Dermis blood vessel endothelial cell (primary cell): ENCODE results near the gene STK35. TPM values are rescaled to one million over a fixed set of nuclear protein-coding genes. Genes with fewer than 3 reads are reported as not detected.

Source experiments
- DNase-seq: peaks from one replicate; pipeline ENCODE4 v3.0.0; 2010
- total RNA-seq: library from RNA; depleted of rRNA; stranded (reverse); fragments of >200 nt; gene quantifications from 2 replicates; pipeline ENCODE4 v1.2.3, GENCODE V29; 2014

STK35 gene
- total RNA-seq, 1 donor from 2014 or later = 27.2 TPM

- no peak for DNase-seq
These were observed 6.9 kb downstream of the STK35 start for GRCh38 chr20:2108498-2108897.

GRCh38 chr20:2108987-2109386, 7.4 kb downstream of the STK35 start:
- DNase-seq = peak; percentile 29

- DNase-seq = peak; percentile 46
These were observed 8.0 kb downstream of the STK35 start for GRCh38 chr20:2109425-2110210.

- DNase-seq = no peak
These were observed 11.3 kb downstream of the STK35 start for GRCh38 chr20:2112910-2113309.

- peak; percentile 14 for DNase-seq
These were observed 12.7 kb downstream of the STK35 start for GRCh38 chr20:2114127-2114959.

GRCh38 chr20:2114990-2115681, 13.5 kb downstream of the STK35 start:
- no peak for DNase-seq

- DNase-seq = no peak
These were observed 14.7 kb downstream of the STK35 start for GRCh38 chr20:2116170-2116940.

GRCh38 chr20:2118783-2119182, 17.2 kb downstream of the STK35 start:
- DNase-seq = peak; percentile 49

- no peak for DNase-seq
These were observed 21.3 kb downstream of the STK35 start for GRCh38 chr20:2122936-2123335.

GRCh38 chr20:2123720-2124119, 22.1 kb downstream of the STK35 start:
- DNase-seq = no peak

- no peak for DNase-seq
These were observed 23.1 kb downstream of the STK35 start for GRCh38 chr20:2124564-2125213.

- DNase-seq = no peak
These were observed 24.0 kb downstream of the STK35 start for GRCh38 chr20:2125474-2126112.

- DNase-seq = no peak
These were observed 25.6 kb downstream of the STK35 start for GRCh38 chr20:2127238-2127637.

GRCh38 chr20:2128542-2128941, 26.9 kb downstream of the STK35 start:
- DNase-seq = no peak

- no peak for DNase-seq
These were observed 28.5 kb downstream of the STK35 start for GRCh38 chr20:2130062-2130591.

GRCh38 chr20:2130683-2131082, 29.1 kb downstream of the STK35 start:
- no peak for DNase-seq

GRCh38 chr20:2131366-2131765, 29.7 kb downstream of the STK35 start:
- DNase-seq = peak; percentile 37

- no peak for DNase-seq
These were observed 30.9 kb downstream of the STK35 start for GRCh38 chr20:2132461-2132901.

GRCh38 chr20:2133318-2134183, 31.9 kb downstream of the STK35 start:
- DNase-seq = peak; percentile 30

- DNase-seq = no peak
These were observed 33.4 kb downstream of the STK35 start for GRCh38 chr20:2135013-2135412.
